Activated naive CD8-positive, alpha-beta T cell treated with anti-CD3 and anti-CD28 coated beads, Interleukin-2, amount 10 ng/mL, durations not matched to agents 7 days and 5 days (primary cell): Measurements from ENCODE around the gene INO80B. TPM values are rescaled to one million over a fixed set of nuclear protein-coding genes. Genes with fewer than 3 reads are reported as not detected.
"Not testable (repeated sequence)": the region's sequence is repeated elsewhere in the genome, so short reads cannot be mapped to it uniquely, and the experiment has no call there.

Experiments
- ATAC-seq: fragments of 150-1000 bp; cut with Tn5 transposase; one replicate; pipeline ENCODE4 v1.10.0; 2021; ENCODE audit warnings: low read depth, moderate library complexity
- POLR2A ChIA-PET: fragments of 350-600 bp; sonication (Branson Sonifier 250); formaldehyde crosslinking; loops from one replicate; lab custom pipeline; 2021; ENCODE audit warnings: antibody characterized with exemption; lab: Charles Lee
- DNase-seq: peaks from one replicate; pipeline ENCODE4 v3.0.0; 2021
- H3K27ac Mint-ChIP-seq: one replicate; pipeline ENCODE4 v1.8.0; 2022; ENCODE audit warnings: mild to moderate bottlenecking, mixed read lengths
- H3K27me3 Mint-ChIP-seq: one replicate; pipeline ENCODE4 v1.8.0; 2022; ENCODE audit warnings: mild to moderate bottlenecking, moderate library complexity, mixed read lengths
- H3K36me3 Mint-ChIP-seq: one replicate; pipeline ENCODE4 v1.8.0; 2021; ENCODE audit warnings: mild to moderate bottlenecking, mixed read lengths
- H3K4me1 Mint-ChIP-seq: one replicate; pipeline ENCODE4 v1.8.0; 2021; ENCODE audit warnings: mixed read lengths
- H3K4me3 Mint-ChIP-seq: one replicate; pipeline ENCODE4 v1.8.0; 2022; ENCODE audit warnings: mild to moderate bottlenecking, moderate library complexity, mixed read lengths
- H3K9me3 Mint-ChIP-seq: one replicate; pipeline ENCODE4 v1.8.0; 2021; ENCODE audit warnings: mixed read lengths
- total RNA-seq, 2 experiments: library from RNA; stranded (reverse); gene quantifications; one replicate each; pipeline ENCODE4 v1.2.3, GENCODE V29; 2021

INO80B gene
- total RNA-seq, 2 experiments from 2014 or later: 46.8 to 51.4 TPM

GRCh38 chr2:74420006-74420405, 34.9 kb upstream of the INO80B start:
- ATAC-seq (no peak), DNase-seq (no peak)
- Mint-ChIP-seq H3K27me3 (no peaks in the 10 kb centered on the region), H3K36me3 (peaks cover 9% of the 10 kb centered on the region), H3K9me3 (no peaks in the 10 kb centered on the region), H3K27ac (peak overlapping the region; percentile 69), H3K4me1 (peaks cover 26% of the 10 kb centered on the region), H3K4me3 (peak overlapping the region; percentile 32)
- POLR2A ChIA-PET: interaction anchor here (0.7 to 4.1 kb wide), 3 partner anchors 20 to 169 kb away, joined by 3 to 58 read pairs (median 4); partner anchors contain the start of genes INO80B and WBP1

GRCh38 chr2:74420443-74421103, 34.3 kb upstream of the INO80B start:
- Mint-ChIP-seq H3K4me3 (peak overlapping the region; percentile 99), H3K4me1 (peaks cover 24% of the 10 kb centered on the region), H3K27ac (peak overlapping the region; percentile 80), H3K36me3 (peaks cover 11% of the 10 kb centered on the region)
- DNase-seq, H3K9me3 Mint-ChIP-seq, ATAC-seq, H3K27me3 Mint-ChIP-seq: not testable (repeated sequence)
- POLR2A ChIA-PET: interaction anchor here (0.7 to 4.1 kb wide), 18 partner anchors 8 to 592 kb away, joined by 3 to 58 read pairs (median 5); partner anchors contain the start of genes CCDC142, INO80B, MOB1A and MOGS

- peak; percentile 80 for ATAC-seq
These were observed 33.5 kb upstream of the INO80B start, which contains the start of the genes C2orf81 and WDR54 for GRCh38 chr2:74421221-74421870. C2orf81 (minus strand) TSS chr2:74421619; CDS start chr2:74421560, 59 bp downstream. WDR54 (plus strand) TSS chr2:74421730; CDS start chr2:74422154, 424 bp downstream.

GRCh38 chr2:74423231-74424095, 31.4 kb upstream of the INO80B start:
- POLR2A ChIA-PET: interaction anchor here (1.2 to 4.1 kb wide), 2 partner anchors 33 to 107 kb away, joined by 3 to 58 read pairs; partner anchors contain the start of genes INO80B and WBP1
- H3K4me3 Mint-ChIP-seq: peak overlapping the region; percentile 99
- no peak for ATAC-seq

More at GRCh38 chr2:74421221-74421870, 33.5 kb upstream of the INO80B start, which contains the start of the genes C2orf81 and WDR54:
- no peaks in the 10 kb centered on the region for H3K9me3 Mint-ChIP-seq
- peak; percentile 99 for DNase-seq
- H3K36me3 Mint-ChIP-seq: peaks cover 14% of the 10 kb centered on the region
- no peaks in the 10 kb centered on the region for H3K27me3 Mint-ChIP-seq
- peaks cover 19% of the 10 kb centered on the region for H3K4me1 Mint-ChIP-seq
- peak within 1 kb of the TSS; percentile 99 for H3K27ac Mint-ChIP-seq
- POLR2A ChIA-PET: interaction anchor here (0.6 to 4.1 kb wide), 18 partner anchors 8 to 593 kb away, joined by 3 to 58 read pairs (median 5); partner anchors contain the start of genes CCDC142, INO80B, MOB1A and MOGS
- peak within 1 kb of the TSS; percentile 99 for H3K4me3 Mint-ChIP-seq

GRCh38 chr2:74424139-74424992, 30.5 kb upstream of the INO80B start:
- no peak overlapping the region for H3K27ac Mint-ChIP-seq
- POLR2A ChIA-PET: interaction anchor here (1.7 kb wide), 1 partner anchor 31 kb away, joined by 5 read pairs; the partner anchor contains the start of gene INO80B

More at GRCh38 chr2:74423231-74424095, 31.4 kb upstream of the INO80B start:
- H3K4me1 Mint-ChIP-seq: peaks cover 19% of the 10 kb centered on the region
- peaks cover 14% of the 10 kb centered on the region for H3K36me3 Mint-ChIP-seq
- peak overlapping the region; percentile 99 for H3K27ac Mint-ChIP-seq
- no peaks in the 10 kb centered on the region for H3K27me3 Mint-ChIP-seq
- no peaks in the 10 kb centered on the region for H3K9me3 Mint-ChIP-seq
- no peak for DNase-seq

GRCh38 chr2:74424995-74425406, 29.9 kb upstream of the INO80B start:
- POLR2A ChIA-PET: interaction anchor here (0.5 to 1.7 kb wide), 2 partner anchors 30 to 88 kb away, joined by 3 to 5 read pairs; partner anchors contain the start of gene INO80B
- ATAC-seq (no peak), DNase-seq (no peak)
- H3K9me3 Mint-ChIP-seq: no peaks in the 10 kb centered on the region
- no peak overlapping the region for H3K4me3 Mint-ChIP-seq
- peaks cover 19% of the 10 kb centered on the region for H3K4me1 Mint-ChIP-seq
- no peaks in the 10 kb centered on the region for H3K27me3 Mint-ChIP-seq
- H3K36me3 Mint-ChIP-seq: peaks cover 14% of the 10 kb centered on the region
- no peak overlapping the region for H3K27ac Mint-ChIP-seq

More at GRCh38 chr2:74424139-74424992, 30.5 kb upstream of the INO80B start:
- no peaks in the 10 kb centered on the region for H3K27me3 Mint-ChIP-seq
- peaks cover 14% of the 10 kb centered on the region for H3K36me3 Mint-ChIP-seq
- no peak overlapping the region for H3K4me3 Mint-ChIP-seq
- DNase-seq (no peak), ATAC-seq (no peak)
- H3K9me3 Mint-ChIP-seq: no peaks in the 10 kb centered on the region
- peaks cover 19% of the 10 kb centered on the region for H3K4me1 Mint-ChIP-seq

GRCh38 chr2:74425523-74425922, 29.4 kb upstream of the INO80B start:
- Mint-ChIP-seq H3K36me3 (peaks cover 14% of the 10 kb centered on the region), H3K27me3 (no peaks in the 10 kb centered on the region), H3K9me3 (no peaks in the 10 kb centered on the region), H3K27ac (no peak overlapping the region), H3K4me3 (no peak overlapping the region), H3K4me1 (peaks cover 14% of the 10 kb centered on the region)
- POLR2A ChIA-PET: interaction anchor here (0.5 to 1.7 kb wide), 2 partner anchors 29 to 88 kb away, joined by 3 to 5 read pairs; partner anchors contain the start of gene INO80B
- DNase-seq (no peak), ATAC-seq (no peak)

GRCh38 chr2:74426181-74426758, 28.6 kb upstream of the INO80B start:
- Mint-ChIP-seq H3K4me3 (no peak overlapping the region), H3K9me3 (no peaks in the 10 kb centered on the region), H3K4me1 (peaks cover 13% of the 10 kb centered on the region), H3K27ac (no peak overlapping the region), H3K36me3 (peaks cover 14% of the 10 kb centered on the region), H3K27me3 (no peaks in the 10 kb centered on the region)
- DNase-seq: no peak
- ATAC-seq: no peak
- POLR2A ChIA-PET: no interaction called here

- ATAC-seq (no peak), DNase-seq (no peak)
- Mint-ChIP-seq H3K4me3 (no peak overlapping the region), H3K4me1 (peaks cover 13% of the 10 kb centered on the region), H3K36me3 (peaks cover 14% of the 10 kb centered on the region), H3K27ac (no peak overlapping the region), H3K9me3 (no peaks in the 10 kb centered on the region), H3K27me3 (no peaks in the 10 kb centered on the region)
- POLR2A ChIA-PET: interaction anchor here (0.5 kb wide), 1 partner anchor 439 kb away, joined by 5 read pairs; no protein-coding TSS in a partner anchor
These were observed 27.3 kb upstream of the INO80B start for GRCh38 chr2:74427551-74427950.

GRCh38 chr2:74428675-74429074, 26.2 kb upstream of the INO80B start:
- POLR2A ChIA-PET: no interaction called here
- H3K4me1 Mint-ChIP-seq: peaks cover 2% of the 10 kb centered on the region
- H3K27ac Mint-ChIP-seq: no peak overlapping the region
- H3K9me3 Mint-ChIP-seq: no peaks in the 10 kb centered on the region
- no peaks in the 10 kb centered on the region for H3K27me3 Mint-ChIP-seq
- DNase-seq: no peak
- ATAC-seq: no peak
- peaks cover 10% of the 10 kb centered on the region for H3K36me3 Mint-ChIP-seq
- no peak overlapping the region for H3K4me3 Mint-ChIP-seq
